ENCODE results near the gene CD9. TPM values are rescaled to one million over a fixed set of nuclear protein-coding genes. Genes with fewer than 3 reads are reported as not detected.

The CD9 gene
- polyA plus RNA-seq, 2 donors: 467 to 898 TPM

- no peak overlapping the region for H3K4me3 ChIP-seq (ENCODE audit: low read depth in 1 of 2, low read length in 2 of 2)
These were observed 15.1 kb downstream of the CD9 start for GRCh38 chr12:6215120-6215807.

DNA sequence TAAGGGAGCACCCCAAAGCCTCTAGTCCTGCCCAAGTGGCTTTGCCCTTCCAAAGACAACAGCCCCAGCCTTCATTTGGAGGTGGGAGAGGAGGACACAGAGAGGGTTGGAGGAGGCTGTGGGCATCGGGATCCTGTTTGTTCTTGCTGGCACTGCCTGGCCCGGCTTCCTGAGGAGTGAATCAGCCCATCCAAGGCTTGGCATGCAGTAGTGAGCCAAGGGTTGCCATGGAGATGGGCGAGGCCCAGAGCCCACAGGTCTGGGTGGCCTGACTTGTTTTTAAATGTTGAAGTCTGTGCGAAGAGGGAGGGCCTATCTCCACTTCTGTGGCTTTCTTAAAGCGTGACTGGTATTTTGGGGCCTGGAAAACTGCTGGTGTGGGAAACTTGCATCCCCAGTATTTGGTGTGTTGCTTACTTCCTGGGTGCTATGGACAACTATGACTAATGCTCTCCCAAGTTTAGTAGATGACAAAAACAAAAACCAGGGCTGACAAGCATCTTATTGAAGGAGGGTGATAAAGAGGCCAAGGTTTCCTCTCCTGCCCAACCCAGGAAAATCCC lies 15.8 kb downstream of the CD9 start:
- 27 to 28% methylated on average over 5 of the region's 5 CpGs for WGBS, 2 donors
- Histone ChIP-seq H3K4me1 (ENCODE audit: control insufficient read depth in 2 of 2, insufficient read depth in 2 of 2, low read length in 1 of 2) (peaks cover 5 to 38% of the 10 kb centered on the region in 2 donors), H3K9me3 (ENCODE audit: control insufficient read depth in 2 of 2, insufficient read depth in 1 of 2, low read depth in 1 of 2, low read length in 1 of 2) (no peaks in the 10 kb centered on the region), H3K4me3 (ENCODE audit: low read depth in 1 of 2, low read length in 2 of 2) (no peak overlapping the region), H3K27me3 (ENCODE audit: control insufficient read depth in 1 of 2, insufficient read depth in 2 of 2, low read length in 2 of 2) (no peaks in the 10 kb centered on the region), H3K36me3 (ENCODE audit: control insufficient read depth in 2 of 2, insufficient read depth in 2 of 2, low read length in 1 of 2) (peaks cover 0 to 15% of the 10 kb centered on the region in 2 donors), H3K27ac (ENCODE audit: low read depth in 2 of 2, low read length in 1 of 2) (peak overlapping the region; percentile 96 to 99)

More at GRCh38 chr12:6215120-6215807, 15.1 kb downstream of the CD9 start:
- H3K4me1 ChIP-seq (ENCODE audit: control insufficient read depth in 2 of 2, insufficient read depth in 2 of 2, low read length in 1 of 2): peaks cover 3 to 39% of the 10 kb centered on the region in 2 donors
- H3K9me3 ChIP-seq (ENCODE audit: control insufficient read depth in 2 of 2, insufficient read depth in 1 of 2, low read depth in 1 of 2, low read length in 1 of 2): no peaks in the 10 kb centered on the region
- H3K27ac ChIP-seq (ENCODE audit: low read depth in 2 of 2, low read length in 1 of 2): peak overlapping the region; percentile 96 to 99
- H3K27me3 ChIP-seq (ENCODE audit: control insufficient read depth in 1 of 2, insufficient read depth in 2 of 2, low read length in 2 of 2): no peaks in the 10 kb centered on the region
- WGBS, 2 donors: 41 to 57% methylated on average over 10 of the region's 10 CpGs
- peaks cover 0 to 15% of the 10 kb centered on the region in 2 donors for H3K36me3 ChIP-seq (ENCODE audit: control insufficient read depth in 2 of 2, insufficient read depth in 2 of 2, low read length in 1 of 2)

DNA sequence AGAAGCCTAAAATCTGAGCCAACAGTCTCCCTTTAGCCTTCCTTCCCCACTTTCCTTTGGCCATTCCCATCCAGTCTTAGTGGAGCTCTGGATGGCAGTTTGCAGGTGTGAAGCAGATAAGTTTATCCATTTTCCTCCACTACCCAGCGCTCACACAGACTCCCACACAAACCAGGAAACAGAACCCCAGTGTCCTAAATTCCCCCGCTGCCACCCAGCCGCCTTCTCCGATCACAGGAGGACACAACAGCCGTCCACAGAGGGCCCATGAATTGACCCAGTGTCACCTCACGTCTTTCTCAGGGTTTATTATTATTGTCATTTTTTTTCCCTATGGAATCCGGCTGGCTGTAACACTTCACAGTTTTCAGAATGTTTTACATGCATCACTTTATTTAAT lies 16.4 kb downstream of the CD9 start:
- Histone ChIP-seq H3K4me3 (ENCODE audit: low read depth in 1 of 2, low read length in 2 of 2) (no peak overlapping the region), H3K36me3 (ENCODE audit: control insufficient read depth in 2 of 2, insufficient read depth in 2 of 2, low read length in 1 of 2) (peaks cover 0 to 13% of the 10 kb centered on the region in 2 donors), H3K4me1 (ENCODE audit: control insufficient read depth in 2 of 2, insufficient read depth in 2 of 2, low read length in 1 of 2) (peaks cover 3 to 36% of the 10 kb centered on the region in 2 donors), H3K27me3 (ENCODE audit: control insufficient read depth in 1 of 2, insufficient read depth in 2 of 2, low read length in 2 of 2) (no peaks in the 10 kb centered on the region), H3K9me3 (ENCODE audit: control insufficient read depth in 2 of 2, insufficient read depth in 1 of 2, low read depth in 1 of 2, low read length in 1 of 2) (no peaks in the 10 kb centered on the region), H3K27ac (ENCODE audit: low read depth in 2 of 2, low read length in 1 of 2) (peak overlapping the region; percentile 96 to 99)
- 46 to 51% methylated on average over 7 of the region's 7 CpGs for WGBS, 2 donors

DNA sequence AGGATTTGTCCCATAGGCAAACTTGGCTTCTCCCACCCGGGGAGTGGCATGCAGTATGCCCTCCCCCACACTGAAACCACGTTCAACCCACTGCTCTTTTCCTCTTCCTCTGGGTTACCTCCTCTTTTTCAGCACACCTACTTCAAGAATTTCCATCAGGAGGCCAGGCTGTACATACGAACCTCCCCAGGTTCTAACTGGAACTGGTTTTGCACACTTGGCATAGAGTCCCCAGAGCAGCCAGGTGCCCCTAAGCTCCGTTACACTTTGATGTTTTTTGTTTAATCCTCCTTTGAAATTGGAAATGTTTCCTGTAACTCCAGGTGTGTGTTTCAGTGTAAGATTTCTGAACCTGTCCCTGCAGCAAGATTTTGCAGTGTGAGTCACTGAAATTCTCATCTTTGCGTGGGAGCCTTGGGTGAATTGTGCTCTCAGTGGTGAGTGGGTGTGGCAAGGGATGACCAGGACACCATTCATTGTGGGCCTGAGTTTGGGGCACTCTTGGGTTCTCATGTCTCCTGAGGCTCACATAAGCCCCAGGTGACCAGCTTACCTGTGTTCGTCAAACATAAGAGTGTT lies 18.2 kb downstream of the CD9 start:
- Histone ChIP-seq H3K27ac (ENCODE audit: low read depth in 2 of 2, low read length in 1 of 2) (peak overlapping the region; percentile 96 to 99), H3K36me3 (ENCODE audit: control insufficient read depth in 2 of 2, insufficient read depth in 2 of 2, low read length in 1 of 2) (peaks cover 0 to 6% of the 10 kb centered on the region in 2 donors), H3K27me3 (ENCODE audit: control insufficient read depth in 1 of 2, insufficient read depth in 2 of 2, low read length in 2 of 2) (no peaks in the 10 kb centered on the region), H3K4me1 (ENCODE audit: control insufficient read depth in 2 of 2, insufficient read depth in 2 of 2, low read length in 1 of 2) (peaks cover 3 to 33% of the 10 kb centered on the region in 2 donors), H3K9me3 (ENCODE audit: control insufficient read depth in 2 of 2, insufficient read depth in 1 of 2, low read depth in 1 of 2, low read length in 1 of 2) (no peaks in the 10 kb centered on the region), H3K4me3 (ENCODE audit: low read depth in 1 of 2, low read length in 2 of 2) (no peak overlapping the region)
- WGBS, 2 donors: 32 to 38% methylated on average over 6 of the region's 6 CpGs

DNA sequence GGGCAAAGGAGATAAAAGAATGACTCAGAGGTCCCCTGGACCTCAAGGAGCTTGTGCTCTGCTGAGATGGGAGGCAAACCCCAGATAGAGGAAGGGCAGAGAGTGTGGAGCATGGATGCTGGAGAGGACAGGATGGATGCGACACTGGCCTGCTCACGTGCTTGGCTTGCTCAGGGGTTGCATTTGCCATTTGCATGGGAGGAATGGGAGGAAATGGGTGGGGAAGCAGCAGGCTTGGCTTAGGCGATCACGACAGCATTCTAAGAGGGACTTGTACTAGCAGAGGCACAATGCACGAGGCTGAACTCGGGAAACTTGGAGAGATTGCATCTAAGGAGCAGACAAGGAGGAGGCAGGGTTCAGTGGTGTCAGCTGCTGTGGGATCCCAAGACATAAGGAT lies 19.8 kb downstream of the CD9 start:
- peak overlapping the region; percentile 77 to 83 for H3K27ac ChIP-seq (ENCODE audit: low read depth in 2 of 2, low read length in 1 of 2)

GRCh38 chr12:6221146-6221545 lies 20.9 kb downstream of the CD9 start:
- Histone ChIP-seq H3K4me3 (ENCODE audit: low read depth in 1 of 2, low read length in 2 of 2) (no peak overlapping the region), H3K4me1 (ENCODE audit: control insufficient read depth in 2 of 2, insufficient read depth in 2 of 2, low read length in 1 of 2) (peaks cover 18 to 40% of the 10 kb centered on the region in 2 donors), H3K27me3 (ENCODE audit: control insufficient read depth in 1 of 2, insufficient read depth in 2 of 2, low read length in 2 of 2) (no peaks in the 10 kb centered on the region), H3K27ac (ENCODE audit: low read depth in 2 of 2, low read length in 1 of 2) (peak overlapping the region; percentile 83 to 94), H3K36me3 (ENCODE audit: control insufficient read depth in 2 of 2, insufficient read depth in 2 of 2, low read length in 1 of 2) (peaks cover 0 to 8% of the 10 kb centered on the region in 2 donors), H3K9me3 (ENCODE audit: control insufficient read depth in 2 of 2, insufficient read depth in 1 of 2, low read depth in 1 of 2, low read length in 1 of 2) (no peaks in the 10 kb centered on the region)
- WGBS, 2 donors: 61 to 85% methylated on average over 9 of the region's 9 CpGs

More for the DNA sequence above, 19.8 kb downstream of the CD9 start:
- peaks cover 16 to 38% of the 10 kb centered on the region in 2 donors for H3K4me1 ChIP-seq (ENCODE audit: control insufficient read depth in 2 of 2, insufficient read depth in 2 of 2, low read length in 1 of 2)
- no peak overlapping the region for H3K4me3 ChIP-seq (ENCODE audit: low read depth in 1 of 2, low read length in 2 of 2)
- no peaks in the 10 kb centered on the region for H3K27me3 ChIP-seq (ENCODE audit: control insufficient read depth in 1 of 2, insufficient read depth in 2 of 2, low read length in 2 of 2)
- no peaks in the 10 kb centered on the region for H3K9me3 ChIP-seq (ENCODE audit: control insufficient read depth in 2 of 2, insufficient read depth in 1 of 2, low read depth in 1 of 2, low read length in 1 of 2)
- WGBS, 2 donors: 33 to 45% methylated on average over 6 of the region's 6 CpGs
- peaks cover 0 to 8% of the 10 kb centered on the region in 2 donors for H3K36me3 ChIP-seq (ENCODE audit: control insufficient read depth in 2 of 2, insufficient read depth in 2 of 2, low read length in 1 of 2)

DNA sequence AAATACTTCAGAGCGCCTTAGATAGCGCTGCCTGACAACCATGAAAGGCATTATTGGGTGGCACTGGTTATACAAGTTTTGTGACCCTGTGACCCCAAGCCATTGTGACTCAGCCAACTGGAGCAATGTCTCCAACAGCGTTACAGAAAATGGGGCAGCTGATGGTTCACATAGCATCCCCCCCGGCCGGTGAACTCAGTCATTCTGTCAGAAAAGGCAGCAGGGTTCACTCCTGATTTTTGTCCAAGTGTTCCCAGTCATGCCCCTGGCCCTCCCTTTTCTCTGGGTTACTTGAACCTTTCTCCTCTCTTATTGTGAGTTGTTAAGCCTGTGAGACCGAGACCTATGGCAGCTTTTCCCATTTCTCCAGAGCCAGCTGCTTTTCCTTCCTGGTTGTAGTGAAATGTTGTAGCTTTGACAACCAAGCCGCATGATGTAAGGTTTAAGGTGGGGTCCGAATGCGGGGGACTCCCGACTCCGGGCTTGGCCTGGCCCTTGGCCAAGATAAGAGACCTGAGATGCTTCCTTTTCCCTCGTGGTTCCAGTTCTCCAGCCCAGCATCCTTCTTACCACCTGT lies 22.0 kb downstream of the CD9 start:
- H3K4me3 ChIP-seq (ENCODE audit: low read depth in 1 of 2, low read length in 2 of 2): no peak overlapping the region
- H3K4me1 ChIP-seq (ENCODE audit: control insufficient read depth in 2 of 2, insufficient read depth in 2 of 2, low read length in 1 of 2): peaks cover 18 to 36% of the 10 kb centered on the region in 2 donors
- peak overlapping the region; percentile 83 to 94 for H3K27ac ChIP-seq (ENCODE audit: low read depth in 2 of 2, low read length in 1 of 2)
- no peaks in the 10 kb centered on the region for H3K27me3 ChIP-seq (ENCODE audit: control insufficient read depth in 1 of 2, insufficient read depth in 2 of 2, low read length in 2 of 2)
- peaks cover 0 to 8% of the 10 kb centered on the region in 2 donors for H3K36me3 ChIP-seq (ENCODE audit: control insufficient read depth in 2 of 2, insufficient read depth in 2 of 2, low read length in 1 of 2)
- no peaks in the 10 kb centered on the region for H3K9me3 ChIP-seq (ENCODE audit: control insufficient read depth in 2 of 2, insufficient read depth in 1 of 2, low read depth in 1 of 2, low read length in 1 of 2)
- whole genome bisulfite sequencing, 2 donors: 34 to 39% methylated on average over 12 of the region's 12 CpGs

GRCh38 chr12:6223545-6223944 lies 23.3 kb downstream of the CD9 start:
- 51 to 63% methylated on average over 10 of the region's 10 CpGs for WGBS, 2 donors

DNA sequence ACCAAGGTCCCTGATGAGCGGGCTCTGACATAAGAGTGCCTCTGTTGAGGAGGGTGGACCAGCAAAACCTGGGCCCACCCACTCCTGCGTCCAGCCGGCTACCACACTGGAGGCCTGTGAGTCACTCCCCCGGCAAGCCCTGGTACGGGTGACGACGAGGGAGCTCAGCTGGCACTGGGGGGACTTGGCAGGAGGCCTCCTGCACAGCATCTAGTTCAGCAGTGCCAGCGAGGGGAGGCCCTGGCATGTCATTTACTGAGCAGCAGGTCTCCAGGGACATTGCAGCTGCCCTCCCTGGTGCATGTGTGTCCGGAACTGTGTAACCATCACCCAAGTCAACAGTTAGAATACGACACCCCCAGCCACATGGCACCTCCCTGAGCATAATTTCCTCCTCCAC lies 24.4 kb downstream of the CD9 start:
- WGBS, 2 donors: 36 to 47% methylated on average over 10 of the region's 10 CpGs
- H3K4me1 ChIP-seq (ENCODE audit: control insufficient read depth in 2 of 2, insufficient read depth in 2 of 2, low read length in 1 of 2): peaks cover 25 to 48% of the 10 kb centered on the region in 2 donors
- H3K36me3 ChIP-seq (ENCODE audit: control insufficient read depth in 2 of 2, insufficient read depth in 2 of 2, low read length in 1 of 2): peaks cover 0 to 11% of the 10 kb centered on the region in 2 donors
- no peaks in the 10 kb centered on the region for H3K27me3 ChIP-seq (ENCODE audit: control insufficient read depth in 1 of 2, insufficient read depth in 2 of 2, low read length in 2 of 2)
- no peaks in the 10 kb centered on the region for H3K9me3 ChIP-seq (ENCODE audit: control insufficient read depth in 2 of 2, insufficient read depth in 1 of 2, low read depth in 1 of 2, low read length in 1 of 2)
- H3K27ac ChIP-seq (ENCODE audit: low read depth in 2 of 2, low read length in 1 of 2): peak overlapping the region; percentile 99
- no peak overlapping the region for H3K4me3 ChIP-seq (ENCODE audit: low read depth in 1 of 2, low read length in 2 of 2)

More at GRCh38 chr12:6223545-6223944, 23.3 kb downstream of the CD9 start:
- Histone ChIP-seq H3K4me3 (ENCODE audit: low read depth in 1 of 2, low read length in 2 of 2) (no peak overlapping the region), H3K27ac (ENCODE audit: low read depth in 2 of 2, low read length in 1 of 2) (peak overlapping the region; percentile 99), H3K9me3 (ENCODE audit: control insufficient read depth in 2 of 2, insufficient read depth in 1 of 2, low read depth in 1 of 2, low read length in 1 of 2) (no peaks in the 10 kb centered on the region), H3K27me3 (ENCODE audit: control insufficient read depth in 1 of 2, insufficient read depth in 2 of 2, low read length in 2 of 2) (no peaks in the 10 kb centered on the region), H3K4me1 (ENCODE audit: control insufficient read depth in 2 of 2, insufficient read depth in 2 of 2, low read length in 1 of 2) (peaks cover 25 to 42% of the 10 kb centered on the region in 2 donors), H3K36me3 (ENCODE audit: control insufficient read depth in 2 of 2, insufficient read depth in 2 of 2, low read length in 1 of 2) (peaks cover 0 to 11% of the 10 kb centered on the region in 2 donors)

All from esophagus (tissue), 2 donors.